SU-DHL-6 (cell line): ENCODE results near the gene PDE6A.

Experiments
- H2AFZ ChIP-seq: fragments of 200-600 bp; sonication (generic); 2 replicates; pipeline ENCODE4 v1.6.1; 2014; ENCODE audit warnings: low read depth, mild to moderate bottlenecking, moderate library complexity, mixed read lengths, antibody characterized with exemption, low read length; ENCODE audit not compliant: severe bottlenecking
- H3F3A ChIP-seq: fragments of 200-600 bp; shearing (Covaris generic); 2 replicates; pipeline ENCODE4 v1.6.0; 2016; ENCODE audit warnings: antibody characterized with exemption, mild to moderate bottlenecking; ENCODE audit not compliant: insufficient read depth
- H3K27ac ChIP-seq: fragments of 200-600 bp; sonication (generic); 2 replicates; pipeline ENCODE4 v1.5.1; 2016; ENCODE audit warnings: low read depth, mild to moderate bottlenecking, low read length, moderate library complexity, mixed read lengths
- H3K27me3 ChIP-seq: fragments of 200-600 bp; sonication (generic), shearing (Covaris generic); 2 replicates; pipeline ENCODE4 v1.6.0; 2014; ENCODE audit warnings: mild to moderate bottlenecking, low read length
- H3K36me3 ChIP-seq: fragments of 200-600 bp; sonication (generic); 2 replicates; pipeline ENCODE4 v1.6.1; 2014; ENCODE audit warnings: mild to moderate bottlenecking, low read length, mixed read lengths
- H3K4me2 ChIP-seq: fragments of 300-600, 200-600 bp; shearing (Covaris generic), sonication (generic); 2 replicates; pipeline ENCODE4 v1.6.0; 2014; ENCODE audit warnings: low read length, low read depth, mild to moderate bottlenecking; ENCODE audit not compliant: poor library complexity, severe bottlenecking
- H3K4me3 ChIP-seq: fragments of 200-600 bp; sonication (generic); 2 replicates; pipeline ENCODE4 v1.5.1; 2014; ENCODE audit warnings: antibody characterized with exemption, low read length, mild to moderate bottlenecking, mixed read lengths; ENCODE audit not compliant: insufficient read depth, poor library complexity, severe bottlenecking
- H3K79me2 ChIP-seq: fragments of 200-600 bp; sonication (generic); 2 replicates; pipeline ENCODE4 v1.6.1; 2014; ENCODE audit warnings: mild to moderate bottlenecking, low read length, moderate library complexity; ENCODE audit not compliant: insufficient read depth
- H3K9ac ChIP-seq: fragments of 200-600 bp; sonication (generic); 2 replicates; pipeline ENCODE4 v1.7.0; 2014; ENCODE audit warnings: mild to moderate bottlenecking, low read length
- H3K9me2 ChIP-seq: fragments of 200-600 bp; sonication (generic); replicated peaks from 2 replicates; pipeline ENCODE4 v1.6.1; 2014; ENCODE audit warnings: low read length; ENCODE audit not compliant: insufficient read depth
- H3K9me3 ChIP-seq: fragments of 200-600 bp; sonication (generic); 2 replicates; pipeline ENCODE4 v1.6.1; 2014; ENCODE audit warnings: low read length, mixed read lengths; ENCODE audit not compliant: insufficient read depth
- H4K20me1 ChIP-seq: fragments of 200-600 bp; sonication (generic); 2 replicates; pipeline ENCODE4 v1.6.1; 2014; ENCODE audit warnings: low read depth, mild to moderate bottlenecking, antibody characterized with exemption, low read length, moderate library complexity, mixed read lengths
- EZH2phosphoT487 ChIP-seq: fragments of 200-600 bp; sonication (generic), shearing (Covaris generic); conservative IDR thresholded peaks from 2 replicates; pipeline ENCODE4 v1.6.1; 2018; ENCODE audit warnings: mild to moderate bottlenecking, antibody characterized with exemption, low read length, moderate library complexity, mixed read lengths
- TF ChIP-seq, protein P1 (sequence below): fragments of 200-600 bp; sonication (generic); IDR thresholded peaks from one replicate; pipeline ENCODE4 v1.5.1; 2017; ENCODE audit warnings: antibody characterized with exemption, mild to moderate bottlenecking, low read length, moderate library complexity; ENCODE audit not compliant: insufficient read depth, poor library complexity, severe bottlenecking

Gene PDE6A

DNA sequence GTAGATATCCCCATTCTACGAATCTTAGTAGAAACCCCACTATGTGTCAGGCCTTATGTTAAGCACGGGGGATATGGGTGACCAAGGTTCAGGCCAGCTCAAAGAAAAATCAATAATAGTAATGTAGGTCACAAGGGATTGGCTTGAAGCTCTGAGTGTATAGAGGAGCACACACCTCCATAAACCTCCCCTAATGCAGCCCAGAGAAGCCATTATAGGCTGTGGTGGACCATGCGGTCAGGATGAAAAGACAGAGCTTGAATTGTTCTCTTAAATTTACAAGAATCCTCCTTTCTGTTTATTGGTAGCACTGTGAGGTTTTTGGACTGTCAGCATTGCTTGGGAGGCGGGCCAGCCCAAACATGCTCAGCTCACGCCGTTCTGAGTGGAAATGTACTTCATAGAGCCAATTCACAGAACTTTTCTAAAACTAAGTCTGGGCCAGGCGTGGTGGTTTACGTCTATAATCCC is 9.1 kb downstream of the PDE6A start:
- Histone ChIP-seq H3K9me3 (no peaks in the 10 kb centered on the region), H3F3A (no peaks in the 10 kb centered on the region), H3K9me2 (no peaks in the 10 kb centered on the region), H3K9ac (no peak overlapping the region), H3K4me3 (no peak overlapping the region), H3K27me3 (no peaks in the 10 kb centered on the region), H3K4me2 (no peak overlapping the region), H3K79me2 (no peaks in the 10 kb centered on the region), H2AFZ (no peak overlapping the region), H4K20me1 (no peaks in the 10 kb centered on the region), H3K36me3 (no peaks in the 10 kb centered on the region), H3K27ac (no peak overlapping the region)
- TF ChIP-seq, protein P1, sequence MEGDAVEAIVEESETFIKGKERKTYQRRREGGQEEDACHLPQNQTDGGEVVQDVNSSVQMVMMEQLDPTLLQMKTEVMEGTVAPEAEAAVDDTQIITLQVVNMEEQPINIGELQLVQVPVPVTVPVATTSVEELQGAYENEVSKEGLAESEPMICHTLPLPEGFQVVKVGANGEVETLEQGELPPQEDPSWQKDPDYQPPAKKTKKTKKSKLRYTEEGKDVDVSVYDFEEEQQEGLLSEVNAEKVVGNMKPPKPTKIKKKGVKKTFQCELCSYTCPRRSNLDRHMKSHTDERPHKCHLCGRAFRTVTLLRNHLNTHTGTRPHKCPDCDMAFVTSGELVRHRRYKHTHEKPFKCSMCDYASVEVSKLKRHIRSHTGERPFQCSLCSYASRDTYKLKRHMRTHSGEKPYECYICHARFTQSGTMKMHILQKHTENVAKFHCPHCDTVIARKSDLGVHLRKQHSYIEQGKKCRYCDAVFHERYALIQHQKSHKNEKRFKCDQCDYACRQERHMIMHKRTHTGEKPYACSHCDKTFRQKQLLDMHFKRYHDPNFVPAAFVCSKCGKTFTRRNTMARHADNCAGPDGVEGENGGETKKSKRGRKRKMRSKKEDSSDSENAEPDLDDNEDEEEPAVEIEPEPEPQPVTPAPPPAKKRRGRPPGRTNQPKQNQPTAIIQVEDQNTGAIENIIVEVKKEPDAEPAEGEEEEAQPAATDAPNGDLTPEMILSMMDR, result no peak
- no peak for TF ChIP-seq EZH2phosphoT487

DNA sequence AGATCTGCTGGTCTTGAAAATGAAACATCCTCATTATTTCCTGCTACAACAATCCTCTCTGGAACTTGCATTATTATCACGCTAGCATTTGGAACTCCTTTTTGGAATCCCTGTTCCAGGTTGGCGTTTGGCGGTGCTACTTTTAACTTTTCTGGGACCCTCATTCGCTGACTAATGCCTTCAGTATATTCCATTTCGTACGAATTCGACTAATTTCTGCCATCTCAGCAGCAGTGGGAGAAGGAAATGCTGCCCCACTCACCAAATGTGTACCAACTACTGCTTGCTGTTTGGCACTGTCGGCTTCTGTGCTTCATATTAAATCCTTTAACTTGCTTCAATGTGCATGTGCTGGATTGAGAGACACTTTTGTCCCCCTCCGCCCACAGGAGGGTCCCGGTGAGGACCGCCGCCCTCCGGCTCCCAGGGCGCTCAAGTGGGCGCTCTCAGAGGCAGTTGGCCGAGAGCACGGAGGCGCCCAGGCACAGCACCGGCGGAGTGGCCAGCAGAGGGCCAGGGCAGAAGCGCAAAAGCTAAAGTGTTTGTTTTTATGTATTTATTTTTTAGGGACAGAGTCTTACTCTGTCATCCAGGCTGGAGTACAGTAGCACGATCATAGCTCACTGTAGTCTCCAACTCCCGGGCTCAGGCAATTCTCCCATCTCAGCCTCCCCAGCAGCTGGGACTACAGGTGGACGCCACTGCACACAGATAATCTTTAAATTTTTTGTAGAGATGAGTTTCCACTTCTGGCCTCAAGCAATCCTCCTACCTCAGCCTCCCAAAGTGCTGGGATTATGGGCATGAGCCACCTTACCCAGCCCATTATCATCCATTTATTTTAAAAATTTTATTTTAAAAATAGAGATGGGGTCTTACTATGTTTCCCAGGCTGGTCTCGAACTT is 11.9 kb downstream of the PDE6A start:
- H3K4me3 ChIP-seq, result no peak overlapping the region
- no peaks in the 10 kb centered on the region for H3K9me3 ChIP-seq
- no peaks in the 10 kb centered on the region for H3K27me3 ChIP-seq
- H3F3A ChIP-seq, result no peaks in the 10 kb centered on the region
- H3K36me3 ChIP-seq, result no peaks in the 10 kb centered on the region
- H3K9me2 ChIP-seq, result no peaks in the 10 kb centered on the region
- H2AFZ ChIP-seq, result no peak overlapping the region
- TF ChIP-seq, protein P1, result no peak
- TF ChIP-seq EZH2phosphoT487, result no peak
- H3K27ac ChIP-seq, result no peak overlapping the region
- no peaks in the 10 kb centered on the region for H4K20me1 ChIP-seq
- H3K79me2 ChIP-seq, result no peaks in the 10 kb centered on the region
- H3K4me2 ChIP-seq, result no peak overlapping the region
- no peak overlapping the region for H3K9ac ChIP-seq

DNA sequence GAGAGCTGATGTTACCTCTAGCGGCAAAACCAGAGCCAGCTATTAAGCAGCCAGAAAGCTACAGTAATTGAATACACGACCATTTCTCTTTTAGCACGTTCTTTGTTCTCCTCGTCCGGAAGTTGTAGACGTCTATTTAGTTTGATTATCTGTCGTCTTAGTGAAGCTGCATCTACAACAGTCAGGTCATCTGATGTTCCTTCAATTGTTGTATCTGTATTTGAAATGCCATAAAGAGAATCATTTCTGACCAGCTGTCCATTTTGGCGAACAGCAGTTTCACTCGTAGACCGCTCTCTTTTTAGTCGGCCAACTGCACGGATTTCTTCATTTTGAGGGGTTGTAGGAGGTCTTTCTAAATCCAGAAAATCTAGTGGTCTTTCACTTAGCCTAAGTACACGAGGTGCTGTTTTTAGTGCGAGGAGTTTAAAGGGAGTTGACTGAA is 12.6 kb downstream of the PDE6A start:
- no peaks in the 10 kb centered on the region for H3K27me3 ChIP-seq
- no peaks in the 10 kb centered on the region for H3K79me2 ChIP-seq
- no peak overlapping the region for H2AFZ ChIP-seq
- no peaks in the 10 kb centered on the region for H3K9me2 ChIP-seq
- no peaks in the 10 kb centered on the region for H3K36me3 ChIP-seq
- no peaks in the 10 kb centered on the region for H3F3A ChIP-seq
- no peak overlapping the region for H3K27ac ChIP-seq
- H3K4me2 ChIP-seq, result no peak overlapping the region
- no peaks in the 10 kb centered on the region for H4K20me1 ChIP-seq
- no peaks in the 10 kb centered on the region for H3K9me3 ChIP-seq
- no peak for TF ChIP-seq EZH2phosphoT487
- TF ChIP-seq, protein P1, result no peak
- H3K4me3 ChIP-seq, result no peak overlapping the region
- no peak overlapping the region for H3K9ac ChIP-seq
